Panc1 (cell line): ENCODE results near the gene CHI3L1. TPM values are rescaled to one million over a fixed set of nuclear protein-coding genes. Genes with fewer than 3 reads are reported as not detected.

Source experiments
- ATAC-seq: fragments of 200-7000 bp; cut with Tn5 transposase; 2 replicates; pipeline ENCODE4 v1.9.1; 2020; ENCODE audit warnings: mild to moderate bottlenecking, moderate library complexity
- BruUV-seq: library from RNA; stranded (reverse); fragments of 400-500 nt; replicated peaks from 2 replicates; lab custom pipeline; 2021; lab: Mats Ljungman, UMichigan
- CTCF ChIA-PET: fragments of 300-600 bp; sonication (Branson Sonifier 250); formaldehyde crosslinking; loops from one replicate; lab custom pipeline; 2022; ENCODE audit warnings: antibody characterized with exemption; lab: Charles Lee
- POLR2A ChIA-PET: fragments of 300-600 bp; sonication (Branson Sonifier 250); formaldehyde crosslinking; loops from one replicate; lab custom pipeline; 2022; ENCODE audit warnings: antibody characterized with exemption; lab: Charles Lee
- DNase-seq: peaks from one replicate; pipeline ENCODE4 v3.0.0-alpha.2; 2010; ENCODE audit warnings: low read depth, low spot score
- H3K27ac ChIP-seq: 2 replicates; pipeline ENCODE4 v1.5.1; 2011; ENCODE audit warnings: mild to moderate bottlenecking, low read length, inconsistent platforms
- H3K27me3 ChIP-seq: fragments of 200-500 bp; sonication (Bioruptor generic); 2 replicates; pipeline ENCODE4 v1.6.0; 2014; ENCODE audit warnings: low read length, inconsistent platforms; ENCODE audit not compliant: control insufficient read depth, insufficient read depth
- H3K36me3 ChIP-seq: fragments of 200-500 bp; sonication (Bioruptor generic); 2 replicates; pipeline ENCODE4 v1.5.1; 2014; ENCODE audit warnings: inconsistent platforms, mild to moderate bottlenecking, low read length, moderate library complexity; ENCODE audit not compliant: control insufficient read depth, insufficient read depth
- H3K4me1 ChIP-seq: 2 replicates; pipeline ENCODE4 v1.5.1; 2011; ENCODE audit warnings: inconsistent platforms, mild to moderate bottlenecking, low read length, moderate library complexity; ENCODE audit not compliant: control insufficient read depth, insufficient read depth
- H3K4me3 ChIP-seq, 2 experiments: 2 replicates each; pipeline ENCODE4 v1.5.1; 2011 to 2012; ENCODE audit warnings: low read depth in 2 of 2, low read length in 2 of 2, mild to moderate bottlenecking in 2 of 2, inconsistent platforms in 1 of 2, moderate library complexity in 1 of 2
- H3K9me3 ChIP-seq: fragments of 200-500 bp; sonication (Bioruptor generic); 2 replicates; pipeline ENCODE4 v1.5.1; 2014; ENCODE audit warnings: low read depth, mild to moderate bottlenecking, inconsistent platforms, low read length, moderate library complexity; ENCODE audit not compliant: control insufficient read depth, insufficient read depth
- POLR2AphosphoS5 ChIP-seq: IDR thresholded peaks from 2 replicates; pipeline ENCODE4 v1.6.1; 2012; ENCODE audit warnings: mild to moderate bottlenecking, low read depth, low read length, moderate library complexity
- REST ChIP-seq, 2 experiments: IDR thresholded peaks; 2 replicates each; pipeline ENCODE4 v1.6.1; 2011 to 2012; ENCODE audit warnings: low read depth in 2 of 2, control low read depth in 1 of 2, low read length in 1 of 2, mild to moderate bottlenecking in 1 of 2, moderate library complexity in 1 of 2; ENCODE audit not compliant: insufficient read depth in 1 of 2
- SIN3A ChIP-seq: IDR thresholded peaks from 2 replicates; pipeline ENCODE4 v1.6.1; 2012; ENCODE audit warnings: low read depth, mild to moderate bottlenecking, low read length, moderate library complexity, borderline replicate concordance; ENCODE audit not compliant: insufficient read depth
- TCF7L2 ChIP-seq: IDR thresholded peaks from 2 replicates; pipeline ENCODE4 v1.6.1; 2011; ENCODE audit warnings: mild to moderate bottlenecking, low read depth, low read length, inconsistent platforms
- in situ Hi-C: cut with HindIII; loops from 2 replicates; pipeline ENCODE4 v1.10.0; 2016; ENCODE audit warnings: low sequenced_read_pairs, low pct_unique_long_range_greater_than_20kb
- intact Hi-C: fragments of 100-400 bp; cut with micrococcal nuclease; formaldehyde crosslinking; loops from one replicate; pipeline ENCODE4 v1.10.0; 2022; ENCODE audit not compliant: unreplicated experiment
- total RNA-seq: library from RNA; stranded (reverse); gene quantifications from one replicate; pipeline ENCODE4 v1.2.1, GENCODE V29; 2021; ENCODE audit not compliant: unreplicated experiment
- TF ChIP-seq, protein P1 (sequence below): fragments of 450-650 bp; IDR thresholded peaks from 2 replicates; pipeline ENCODE4 v1.5.1; 2017; ENCODE audit warnings: mild to moderate bottlenecking

CHI3L1 gene
- total RNA-seq, 1 experiment from 2014 or later = 0.10 TPM

DNA sequence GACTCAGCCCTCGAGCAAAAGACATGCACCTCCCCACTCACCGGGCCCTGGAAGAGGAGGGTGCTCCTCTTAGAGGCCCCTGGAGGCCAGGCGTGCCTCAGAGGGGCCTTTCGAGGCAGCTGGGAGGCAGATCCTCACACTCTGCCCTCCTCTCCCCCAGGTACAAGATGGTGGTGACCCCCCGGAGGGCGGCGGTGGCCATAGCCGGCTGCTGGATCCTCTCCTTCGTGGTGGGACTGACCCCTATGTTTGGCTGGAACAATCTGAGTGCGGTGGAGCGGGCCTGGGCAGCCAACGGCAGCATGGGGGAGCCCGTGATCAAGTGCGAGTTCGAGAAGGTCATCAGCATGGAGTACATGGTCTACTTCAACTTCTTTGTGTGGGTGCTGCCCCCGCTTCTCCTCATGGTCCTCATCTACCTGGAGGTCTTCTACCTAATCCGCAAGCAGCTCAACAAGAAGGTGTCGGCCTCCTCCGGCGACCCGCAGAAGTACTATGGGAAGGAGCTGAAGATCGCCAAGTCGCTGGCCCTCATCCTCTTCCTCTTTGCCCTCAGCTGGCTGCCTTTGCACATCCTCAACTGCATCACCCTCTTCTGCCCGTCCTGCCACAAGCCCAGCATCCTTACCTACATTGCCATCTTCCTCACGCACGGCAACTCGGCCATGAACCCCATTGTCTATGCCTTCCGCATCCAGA is 21.3 kb downstream of the CHI3L1 start:
- ATAC-seq (no peak), DNase-seq (no peak)
- in situ Hi-C loops = no loop called here
- H3K4me1 ChIP-seq = no peaks in the 10 kb centered on the region
- no peaks in the 10 kb centered on the region for H3K9me3 ChIP-seq
- H3K36me3 ChIP-seq = no peaks in the 10 kb centered on the region
- H3K27me3 ChIP-seq = no peaks in the 10 kb centered on the region
- ChIA-PET CTCF (no interaction called here), POLR2A (interaction anchor here (0.7 kb wide), 1 partner anchor 325 kb away, joined by 3 read pairs; no protein-coding TSS in a partner anchor)
- BruUV-seq = no TSS peak
- intact Hi-C loops = no loop called here
- no peak overlapping the region for H3K27ac ChIP-seq
- no peak overlapping the region for H3K4me3 ChIP-seq
- TF ChIP-seq REST (IDR thresholded peaks at IDR 0.05; ENCODE audit: insufficient read depth in 1 of 2, low read depth in 2 of 2, low read length in 1 of 2) (no peak), POLR2AphosphoS5 (no peak), SIN3A (no peak), TCF7L2 (no peak)
- TF ChIP-seq, protein P1, sequence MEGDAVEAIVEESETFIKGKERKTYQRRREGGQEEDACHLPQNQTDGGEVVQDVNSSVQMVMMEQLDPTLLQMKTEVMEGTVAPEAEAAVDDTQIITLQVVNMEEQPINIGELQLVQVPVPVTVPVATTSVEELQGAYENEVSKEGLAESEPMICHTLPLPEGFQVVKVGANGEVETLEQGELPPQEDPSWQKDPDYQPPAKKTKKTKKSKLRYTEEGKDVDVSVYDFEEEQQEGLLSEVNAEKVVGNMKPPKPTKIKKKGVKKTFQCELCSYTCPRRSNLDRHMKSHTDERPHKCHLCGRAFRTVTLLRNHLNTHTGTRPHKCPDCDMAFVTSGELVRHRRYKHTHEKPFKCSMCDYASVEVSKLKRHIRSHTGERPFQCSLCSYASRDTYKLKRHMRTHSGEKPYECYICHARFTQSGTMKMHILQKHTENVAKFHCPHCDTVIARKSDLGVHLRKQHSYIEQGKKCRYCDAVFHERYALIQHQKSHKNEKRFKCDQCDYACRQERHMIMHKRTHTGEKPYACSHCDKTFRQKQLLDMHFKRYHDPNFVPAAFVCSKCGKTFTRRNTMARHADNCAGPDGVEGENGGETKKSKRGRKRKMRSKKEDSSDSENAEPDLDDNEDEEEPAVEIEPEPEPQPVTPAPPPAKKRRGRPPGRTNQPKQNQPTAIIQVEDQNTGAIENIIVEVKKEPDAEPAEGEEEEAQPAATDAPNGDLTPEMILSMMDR = no peak

GRCh38 chr1:203163891-203164635 is 22.4 kb downstream of the CHI3L1 start:
- intact Hi-C loops = no loop called here
- TF ChIP-seq SIN3A (no peak), REST (IDR thresholded peaks at IDR 0.05; ENCODE audit: insufficient read depth in 1 of 2, low read depth in 2 of 2, low read length in 1 of 2) (no peak), TCF7L2 (no peak), POLR2AphosphoS5 (no peak)
- TF ChIP-seq, protein P1 = no peak
- no peaks in the 10 kb centered on the region for H3K4me1 ChIP-seq

More at GRCh38 chr1:203163891-203164635, 22.4 kb downstream of the CHI3L1 start:
- ChIA-PET CTCF (interaction anchor here (0.6 kb wide), 1 partner anchor 18 kb away, joined by 8 read pairs; no protein-coding TSS in a partner anchor), POLR2A (no interaction called here)
- H3K27ac ChIP-seq = no peak overlapping the region
- DNase-seq = no peak
- ATAC-seq = no peak
- H3K9me3 ChIP-seq = no peaks in the 10 kb centered on the region
- BruUV-seq = no TSS peak
- H3K4me3 ChIP-seq = no peak overlapping the region
- no peaks in the 10 kb centered on the region for H3K36me3 ChIP-seq
- in situ Hi-C loops = no loop called here
- no peaks in the 10 kb centered on the region for H3K27me3 ChIP-seq
